Fibroblast of skin of left quadriceps (primary cell): ENCODE data around the gene EEF1E1.

Experiments used
- DNase-seq, 2 experiments: peaks; one replicate each; pipeline ENCODE4 v3.0.0-alpha.2; 2013; ENCODE audit warnings: low read depth in 2 of 2

EEF1E1 gene

GRCh38 chr6:8102122-8102958 is at the start of gene EEF1E1:
Gene EEF1E1 (minus strand): TSS chr6:8102548. CDS start chr6:8102521, 27 bp downstream.
- DNase-seq, result peak; percentile 83 to 84

GRCh38 chr6:8149350-8149749 is 47.0 kb upstream of the EEF1E1 start:
- DNase-seq, result no peak

GRCh38 chr6:8143945-8144344 is 41.6 kb upstream of the EEF1E1 start:
- DNase-seq, result no peak

- no peak for DNase-seq
Measured at GRCh38 chr6:8139451-8139850, 37.1 kb upstream of the EEF1E1 start.

- no peak for DNase-seq
Measured at GRCh38 chr6:8137529-8137939, 35.2 kb upstream of the EEF1E1 start.

- DNase-seq, result no peak
Measured at GRCh38 chr6:8135276-8135675, 32.9 kb upstream of the EEF1E1 start.

GRCh38 chr6:8132130-8132529 is 29.8 kb upstream of the EEF1E1 start:
- no peak for DNase-seq

- peak; percentile 49 to 55 for DNase-seq
Measured at GRCh38 chr6:8131265-8131897, 29.0 kb upstream of the EEF1E1 start.

- DNase-seq, result peak in 1 of 2 experiments; percentile 8
Measured at GRCh38 chr6:8130399-8130798, 28.1 kb upstream of the EEF1E1 start.

GRCh38 chr6:8123236-8123635 is 20.9 kb upstream of the EEF1E1 start:
- DNase-seq, result no peak

- no peak for DNase-seq
Measured at GRCh38 chr6:8114956-8115355, 12.6 kb upstream of the EEF1E1 start.

- DNase-seq, result no peak
Measured at GRCh38 chr6:8113131-8113654, 10.8 kb upstream of the EEF1E1 start.

- no peak for DNase-seq
Measured at GRCh38 chr6:8110725-8111124, 8.4 kb upstream of the EEF1E1 start.

GRCh38 chr6:8110117-8110721 is 7.9 kb upstream of the EEF1E1 start:
- DNase-seq, result no peak

- DNase-seq, result no peak
Measured at GRCh38 chr6:8108759-8109539, 6.6 kb upstream of the EEF1E1 start.

- peak; percentile 80 to 81 for DNase-seq
Measured at GRCh38 chr6:8108031-8108660, 5.8 kb upstream of the EEF1E1 start.

GRCh38 chr6:8105791-8106190 is 3.4 kb upstream of the EEF1E1 start:
- no peak for DNase-seq

- DNase-seq, result no peak
Measured at GRCh38 chr6:8103726-8104125, 1.4 kb upstream of the EEF1E1 start.

- no peak for DNase-seq
Measured at GRCh38 chr6:8100159-8100854, 2.0 kb downstream of the EEF1E1 start.

GRCh38 chr6:8090650-8091049 is 11.7 kb downstream of the EEF1E1 start:
- DNase-seq, result no peak

GRCh38 chr6:8088886-8089285 is 13.5 kb downstream of the EEF1E1 start:
- DNase-seq, result no peak
